Testis (tissue), 2 donors: ENCODE measurements around the gene CTSE.

Experiments
- CTCF ChIP-seq, 3 experiments: fragments of 450-650 bp in 2 of 3; fragments of 200-600 bp in 1 of 3; sonication (generic) in 1 of 3; IDR thresholded peaks; one replicate each; pipeline ENCODE4 v1.5.1; 2016 to 2019; ENCODE audit warnings: antibody characterized with exemption in 3 of 3, mild to moderate bottlenecking in 2 of 3, moderate library complexity in 1 of 3
- POLR2A ChIP-seq: fragments of 450-650 bp; IDR thresholded peaks from one replicate; pipeline ENCODE4 v1.6.1; 2017; ENCODE audit warnings: antibody characterized with exemption, mild to moderate bottlenecking, moderate library complexity

- TF ChIP-seq CTCF (IDR thresholded peaks at IDR 0.05) = no peak
- TF ChIP-seq POLR2A = no peak
Observed at GRCh38 chr1:206000641-206001339, 22.9 kb downstream of the CTSE start.
